Thyroid gland (tissue), 4 donors: ENCODE results near the gene SLCO3A1.

Experiments
- POLR2A ChIP-seq, 2 donors: fragments of 450-650 bp; IDR thresholded peaks; one replicate each; pipeline ENCODE4 v1.6.1; 2017; ENCODE audit warnings: antibody characterized with exemption in 2 of 2, mild to moderate bottlenecking in 2 of 2, moderate library complexity in 1 of 2
- TF ChIP-seq, protein P1 (sequence below), 6 experiments: fragments of 200-600 bp in 3 of 6; fragments of 450-650 bp in 3 of 6; sonication (generic) in 3 of 6; IDR thresholded peaks; one replicate each; pipeline ENCODE4 v1.5.1; 2016 to 2019; ENCODE audit warnings: antibody characterized with exemption in 6 of 6, mild to moderate bottlenecking in 2 of 6, inconsistent platforms in 1 of 6, moderate library complexity in 1 of 6

DNA sequence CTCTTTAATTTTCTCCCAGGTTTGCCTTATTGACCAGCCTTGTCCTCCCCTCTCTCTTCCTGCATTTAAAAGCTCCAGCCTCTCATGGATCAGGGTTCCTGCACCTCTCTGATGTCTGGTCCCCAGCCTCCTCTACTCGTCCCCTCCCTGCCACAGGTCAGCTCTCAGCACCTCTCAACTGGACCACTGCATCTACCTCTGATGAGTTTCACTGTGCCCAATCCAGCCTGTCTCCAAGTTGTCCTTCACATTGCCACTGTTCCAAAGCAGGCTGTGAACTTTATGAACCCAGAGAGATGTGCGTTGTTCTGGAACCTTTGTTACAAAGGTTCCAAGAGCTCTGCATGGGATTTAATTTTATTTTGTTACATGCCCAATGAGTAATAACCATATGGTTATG lies 76.6 kb downstream of the SLCO3A1 start:
- TF ChIP-seq, protein P1, sequence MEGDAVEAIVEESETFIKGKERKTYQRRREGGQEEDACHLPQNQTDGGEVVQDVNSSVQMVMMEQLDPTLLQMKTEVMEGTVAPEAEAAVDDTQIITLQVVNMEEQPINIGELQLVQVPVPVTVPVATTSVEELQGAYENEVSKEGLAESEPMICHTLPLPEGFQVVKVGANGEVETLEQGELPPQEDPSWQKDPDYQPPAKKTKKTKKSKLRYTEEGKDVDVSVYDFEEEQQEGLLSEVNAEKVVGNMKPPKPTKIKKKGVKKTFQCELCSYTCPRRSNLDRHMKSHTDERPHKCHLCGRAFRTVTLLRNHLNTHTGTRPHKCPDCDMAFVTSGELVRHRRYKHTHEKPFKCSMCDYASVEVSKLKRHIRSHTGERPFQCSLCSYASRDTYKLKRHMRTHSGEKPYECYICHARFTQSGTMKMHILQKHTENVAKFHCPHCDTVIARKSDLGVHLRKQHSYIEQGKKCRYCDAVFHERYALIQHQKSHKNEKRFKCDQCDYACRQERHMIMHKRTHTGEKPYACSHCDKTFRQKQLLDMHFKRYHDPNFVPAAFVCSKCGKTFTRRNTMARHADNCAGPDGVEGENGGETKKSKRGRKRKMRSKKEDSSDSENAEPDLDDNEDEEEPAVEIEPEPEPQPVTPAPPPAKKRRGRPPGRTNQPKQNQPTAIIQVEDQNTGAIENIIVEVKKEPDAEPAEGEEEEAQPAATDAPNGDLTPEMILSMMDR (IDR thresholded peaks at IDR 0.05): no peak
- TF ChIP-seq POLR2A (IDR thresholded peaks at IDR 0.05): no peak
